Measurements from ENCODE around the gene CNTD1.
A peak's percentile ranks its signal among the peaks of the same experiment; 100 is the strongest.
"Not testable (repeated sequence)": the region's sequence is repeated elsewhere in the genome, so short reads cannot be mapped to it uniquely, and the experiment has no call there.

The CNTD1 gene

GRCh38 chr17:42844761-42845555, 46.3 kb downstream of the CNTD1 start:
- FAIRE-seq: no peak
- no peak for DNase-seq (ENCODE audit: low spot score)

- no peak for FAIRE-seq
- DNase-seq (ENCODE audit: low spot score): peak; percentile 20
These were observed 46.9 kb downstream of the CNTD1 start for GRCh38 chr17:42845556-42845917.

- FAIRE-seq (no peak), DNase-seq (ENCODE audit: low spot score) (peak; percentile 46)
These were observed 47.4 kb downstream of the CNTD1 start for GRCh38 chr17:42845918-42846593.

GRCh38 chr17:42846594-42847280, 48.1 kb downstream of the CNTD1 start:
- no peak for DNase-seq (ENCODE audit: low spot score)
- FAIRE-seq: no peak

- FAIRE-seq (no peak), DNase-seq (ENCODE audit: low spot score) (no peak)
These were observed 49.4 kb downstream of the CNTD1 start for GRCh38 chr17:42848093-42848492.

- DNase-seq (ENCODE audit: low spot score) (no peak), FAIRE-seq (no peak)
These were observed 50.4 kb downstream of the CNTD1 start for GRCh38 chr17:42849031-42849430.

- FAIRE-seq: peak; percentile 60
These were observed 51.0 kb downstream of the CNTD1 start for GRCh38 chr17:42849451-42850181.

GRCh38 chr17:42850954-42851353, 52.3 kb downstream of the CNTD1 start, which contains the start of gene AOC3:
AOC3 (plus strand) TSS chr17:42851199; CDS start chr17:42851344, 145 bp downstream.
- DNase-seq (ENCODE audit: low spot score): no peak
- no peak for FAIRE-seq

More at GRCh38 chr17:42849451-42850181, 51.0 kb downstream of the CNTD1 start:
- peak; percentile 50 for DNase-seq (ENCODE audit: low spot score)

- not testable (repeated sequence) for DNase-seq (ENCODE audit: low spot score); FAIRE-seq
These were observed 52.9 kb downstream of the CNTD1 start for GRCh38 chr17:42851371-42852240.

- no peak for DNase-seq (ENCODE audit: low spot score)
- FAIRE-seq: no peak
These were observed 53.7 kb downstream of the CNTD1 start for GRCh38 chr17:42852351-42852750.

GRCh38 chr17:42853004-42853403, 54.3 kb downstream of the CNTD1 start:
- DNase-seq (ENCODE audit: low spot score) (no peak), FAIRE-seq (no peak)

GRCh38 chr17:42853597-42853967, 54.9 kb downstream of the CNTD1 start:
- FAIRE-seq (no peak), DNase-seq (ENCODE audit: low spot score) (no peak)

- FAIRE-seq (no peak), DNase-seq (ENCODE audit: low spot score) (no peak)
These were observed 55.5 kb downstream of the CNTD1 start for GRCh38 chr17:42853968-42854790.

- no peak for FAIRE-seq
- no peak for DNase-seq (ENCODE audit: low spot score)
These were observed 56.5 kb downstream of the CNTD1 start for GRCh38 chr17:42855048-42855596.

GRCh38 chr17:42856093-42856492, 57.4 kb downstream of the CNTD1 start:
- not testable (repeated sequence) for FAIRE-seq; DNase-seq (ENCODE audit: low spot score)

- DNase-seq (ENCODE audit: low spot score); FAIRE-seq: not testable (repeated sequence)
These were observed 57.9 kb downstream of the CNTD1 start for GRCh38 chr17:42856516-42856915.

GRCh38 chr17:42857389-42857788, 58.7 kb downstream of the CNTD1 start:
- FAIRE-seq (no peak), DNase-seq (ENCODE audit: low spot score) (no peak)

Data from RCC 7860 (cell line).